Stromal cell of bone marrow (primary cell): ENCODE results near the gene TMEM108.

Experiments
- DNase-seq: peaks from one replicate; pipeline ENCODE4 v3.0.0-alpha.2; 2012; ENCODE audit warnings: low read depth

TMEM108 gene

DNA sequence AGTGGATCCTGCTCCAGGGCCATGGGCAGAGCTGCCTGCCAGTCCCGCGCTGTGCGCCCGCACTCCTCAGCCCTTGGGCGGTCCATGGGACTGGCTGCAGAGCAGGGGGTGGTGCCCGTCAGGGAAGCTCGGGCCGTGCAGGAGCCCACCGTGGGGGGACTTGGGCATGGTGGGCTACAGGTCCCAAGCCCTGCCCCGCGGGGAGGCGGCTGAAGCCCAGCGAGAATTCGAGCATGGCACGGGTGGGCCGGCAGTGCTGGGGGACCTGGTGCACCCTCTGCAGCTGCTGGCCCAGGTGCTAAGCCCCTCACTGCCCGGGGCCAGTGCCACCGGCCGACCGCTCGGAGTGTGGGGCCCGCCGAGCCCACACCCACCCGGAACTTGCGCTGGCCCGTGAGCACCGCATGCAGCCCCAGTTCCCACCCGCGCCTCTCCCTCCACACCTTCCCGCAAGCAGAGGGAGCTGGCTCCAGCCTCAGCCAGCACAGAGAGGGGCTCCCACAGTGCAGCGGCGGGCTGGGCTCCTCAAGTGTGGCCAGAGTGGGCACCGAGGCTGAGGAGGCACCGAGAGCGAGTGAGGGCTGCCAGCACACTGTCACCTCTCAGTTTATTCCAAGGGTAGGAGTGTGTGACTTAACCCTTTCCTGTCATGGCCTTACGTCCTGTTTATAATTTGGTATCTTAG, 129.3 kb downstream of the TMEM108 start:
- DNase-seq = no peak

DNA sequence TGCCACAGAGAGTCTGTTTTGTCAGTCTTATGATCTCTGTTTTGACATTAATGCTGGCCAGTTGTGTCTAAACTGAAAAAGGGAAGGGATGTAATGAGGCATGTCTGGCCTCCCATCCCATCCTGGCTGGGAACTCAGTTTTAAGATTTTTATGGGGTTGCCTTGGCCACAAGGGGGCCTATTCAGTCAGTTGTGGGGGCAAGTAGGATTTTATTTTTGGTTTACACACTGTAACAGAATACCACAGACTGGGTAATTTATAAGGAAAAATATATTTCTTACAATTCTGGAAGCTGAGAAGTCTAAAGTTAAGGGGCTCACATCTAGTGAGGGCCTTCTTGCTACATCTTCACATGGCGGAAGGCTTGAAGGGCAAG, 129.8 kb downstream of the TMEM108 start:
- no peak for DNase-seq

DNA sequence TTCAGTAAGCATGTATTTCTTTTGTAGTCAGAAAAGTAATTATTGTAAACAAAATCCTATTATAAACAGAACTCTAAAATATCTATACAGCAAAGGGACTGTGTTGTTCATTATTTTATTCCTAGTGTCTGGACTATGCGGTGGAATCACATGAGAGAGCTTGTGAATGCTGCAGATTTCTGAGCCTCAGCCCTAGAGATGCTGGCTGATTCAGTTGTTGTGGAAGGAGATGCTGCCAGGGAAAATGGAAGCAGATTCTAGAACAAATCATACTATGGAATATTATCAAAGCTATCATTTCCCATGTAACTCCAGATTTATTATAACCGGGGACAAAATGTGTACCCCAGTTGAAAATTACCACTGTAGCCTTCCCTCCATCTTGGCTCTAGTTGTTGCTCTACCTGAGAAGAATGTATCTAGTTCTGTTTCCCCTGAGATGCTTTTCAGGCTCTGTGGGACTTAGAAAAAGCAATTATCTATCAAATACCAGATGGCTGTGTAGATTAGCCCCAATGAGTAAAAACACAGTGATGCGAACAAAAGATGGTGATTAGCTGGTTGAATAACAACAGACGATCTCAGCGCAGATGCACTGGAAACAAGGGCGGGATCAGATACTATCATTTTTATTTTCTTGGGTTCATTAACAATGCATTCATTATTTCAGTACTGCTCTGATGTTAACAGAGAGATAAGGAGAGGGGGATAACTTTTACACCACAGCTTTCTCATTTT, 131.3 kb downstream of the TMEM108 start:
- no peak for DNase-seq

DNA sequence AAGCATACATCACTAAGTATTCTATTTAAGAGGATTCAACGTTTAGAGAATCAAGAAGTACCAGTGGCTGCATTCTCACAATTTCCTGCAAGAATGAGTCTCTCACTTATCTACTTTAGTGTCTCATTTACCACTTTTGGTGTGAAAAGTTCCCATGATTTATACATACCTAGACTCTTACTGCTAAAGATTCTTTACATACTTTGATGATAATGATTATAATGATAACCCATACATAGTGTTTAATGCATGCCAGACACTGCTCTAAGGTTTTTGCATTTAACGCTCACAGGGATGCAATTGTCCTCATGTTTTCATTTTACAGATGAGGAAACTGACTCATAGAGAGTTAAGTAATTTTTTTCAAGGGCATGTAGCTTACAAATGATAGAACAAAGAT, 133.6 kb downstream of the TMEM108 start:
- DNase-seq = no peak

DNA sequence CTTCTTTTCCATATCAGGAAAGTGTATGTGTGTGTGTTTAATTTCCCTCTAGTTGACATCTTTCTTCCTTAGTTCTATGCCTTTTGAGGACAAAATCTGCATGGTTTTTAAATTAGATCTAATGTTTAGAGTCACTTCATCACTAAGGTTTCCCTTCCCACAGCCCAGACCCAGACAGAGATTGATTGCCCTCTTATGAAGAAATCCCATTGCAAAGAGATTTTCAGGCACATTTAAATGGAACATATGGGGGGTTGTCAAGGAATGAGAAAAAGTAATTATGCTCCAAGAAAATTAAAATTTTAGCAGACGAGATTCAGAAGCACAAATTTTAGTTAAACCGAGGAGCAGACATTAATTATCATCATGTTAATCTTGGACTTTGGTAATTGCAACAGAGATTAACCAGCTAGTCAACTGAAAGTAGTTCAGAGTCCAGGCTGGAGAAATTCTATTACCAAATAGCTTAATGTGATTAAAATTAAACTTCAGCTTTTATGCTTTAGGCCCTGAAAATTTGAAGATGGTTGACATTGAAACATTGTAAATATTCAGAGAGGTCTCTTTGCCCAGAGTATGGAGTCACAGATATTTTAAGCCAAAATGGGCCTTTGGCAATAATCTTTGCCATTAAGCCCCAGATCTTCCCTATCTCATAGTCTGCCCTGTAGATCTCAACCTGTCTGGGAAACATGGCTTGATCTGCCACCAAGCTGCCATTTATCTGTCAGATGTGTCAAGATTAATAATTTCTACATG, 143.4 kb downstream of the TMEM108 start:
- DNase-seq = no peak

DNA sequence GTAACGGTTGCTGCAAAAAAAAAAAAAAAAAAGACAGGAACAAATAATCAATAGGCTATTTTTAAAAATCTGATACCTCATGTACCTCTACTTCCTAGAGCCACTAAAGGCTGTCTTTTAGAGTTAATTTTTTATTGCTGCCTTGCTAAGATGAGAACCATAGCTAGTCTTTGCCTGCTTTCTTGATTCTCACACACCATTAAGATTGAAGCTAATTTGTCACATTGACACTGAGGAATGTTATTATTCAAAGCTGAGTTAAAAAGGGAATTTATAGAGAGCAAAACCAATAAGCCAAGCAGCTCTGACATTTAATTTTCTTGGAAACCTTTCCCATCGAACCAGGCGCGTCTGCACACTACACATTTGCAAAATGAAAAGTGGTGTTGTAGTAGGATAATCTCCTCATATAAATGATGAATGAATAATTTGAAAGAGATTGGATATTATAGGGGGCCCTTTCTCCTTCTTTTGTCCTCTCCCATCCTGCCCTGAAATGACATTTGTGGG, 149.7 kb downstream of the TMEM108 start:
- no peak for DNase-seq

DNA sequence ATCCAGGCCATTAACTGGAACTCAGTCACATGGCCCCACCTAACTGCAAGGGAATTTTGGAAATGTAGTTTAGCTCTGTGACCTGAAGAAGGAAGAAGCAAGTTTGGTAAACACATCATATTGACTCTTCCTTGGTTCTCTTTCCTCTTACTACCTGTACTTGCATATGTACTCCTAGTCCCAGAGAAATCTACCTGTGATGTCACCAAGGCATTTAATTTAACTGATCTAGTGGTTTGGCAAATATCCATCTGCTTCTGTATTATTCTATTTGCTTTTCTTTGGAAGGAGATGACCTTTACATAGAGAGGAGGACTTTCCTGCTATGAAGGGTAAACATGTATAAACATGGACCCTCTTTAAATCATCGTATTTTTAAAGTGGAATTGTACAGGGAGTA, 150.8 kb downstream of the TMEM108 start:
- no peak for DNase-seq

DNA sequence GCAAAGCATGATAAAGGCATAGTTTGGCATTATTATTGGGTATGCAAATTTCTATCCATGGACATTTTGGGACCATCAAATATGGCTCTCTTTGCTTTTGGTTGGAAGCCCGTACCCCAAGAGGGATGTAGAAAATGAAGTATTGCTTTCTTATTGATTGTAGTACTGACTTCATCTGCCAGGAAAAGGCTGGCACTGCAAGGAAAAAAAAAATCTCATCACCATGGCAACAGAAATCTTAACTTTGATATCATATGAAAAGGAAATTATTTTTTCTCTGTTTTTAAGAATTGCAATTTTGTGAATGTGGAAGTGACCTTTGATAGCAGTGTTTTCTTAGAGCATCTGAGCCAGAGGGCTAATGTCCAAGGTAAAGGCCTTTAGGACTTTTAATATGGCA, 151.7 kb downstream of the TMEM108 start:
- no peak for DNase-seq

DNA sequence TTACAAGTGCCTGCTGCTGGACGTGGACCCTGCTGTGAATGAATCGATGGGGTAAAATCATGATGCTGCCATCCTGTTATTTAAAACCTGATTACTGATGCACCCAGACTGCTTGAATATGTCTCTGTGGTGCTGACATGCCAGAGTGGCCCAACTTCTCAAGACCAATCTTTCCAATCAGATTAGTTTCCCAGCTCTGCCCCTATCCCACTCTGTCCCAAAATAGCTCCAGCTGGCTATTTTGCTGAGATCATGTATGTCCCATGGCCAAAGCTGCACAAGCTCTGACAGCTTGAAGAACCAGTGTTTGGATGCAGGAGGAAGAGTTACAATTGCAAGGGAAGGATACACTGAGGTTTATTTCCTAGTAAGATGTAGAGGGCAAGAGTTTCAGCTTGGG, 153.6 kb downstream of the TMEM108 start:
- DNase-seq = no peak

DNA sequence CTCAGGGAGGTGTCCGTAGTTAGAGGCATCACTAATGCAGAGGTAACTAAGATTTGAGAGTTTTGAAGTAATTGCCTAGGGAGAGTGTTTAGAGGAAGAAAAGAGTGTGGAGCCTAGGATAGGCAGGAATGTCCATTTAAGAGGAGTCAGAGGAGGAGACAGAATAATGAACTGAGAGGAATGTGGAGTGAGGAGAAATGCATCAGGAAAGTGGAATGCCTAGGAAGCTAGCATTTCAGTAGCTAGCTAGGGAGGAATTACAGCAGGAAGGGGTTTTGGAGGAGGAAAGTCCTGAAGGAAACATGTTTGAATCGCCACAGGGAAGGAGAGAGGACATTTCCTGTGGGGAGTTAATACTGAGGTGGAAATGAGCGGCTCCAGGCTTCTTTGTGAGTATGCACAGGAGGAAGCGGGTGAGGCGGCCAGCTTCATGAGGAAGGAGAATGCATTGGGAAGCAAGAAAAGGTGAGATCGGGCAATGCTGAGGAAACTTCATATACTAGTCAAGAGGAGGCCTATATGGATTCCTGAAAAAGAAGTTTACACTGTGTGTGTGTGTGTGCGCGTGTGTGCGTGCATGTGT, 154.3 kb downstream of the TMEM108 start:
- no peak for DNase-seq

DNA sequence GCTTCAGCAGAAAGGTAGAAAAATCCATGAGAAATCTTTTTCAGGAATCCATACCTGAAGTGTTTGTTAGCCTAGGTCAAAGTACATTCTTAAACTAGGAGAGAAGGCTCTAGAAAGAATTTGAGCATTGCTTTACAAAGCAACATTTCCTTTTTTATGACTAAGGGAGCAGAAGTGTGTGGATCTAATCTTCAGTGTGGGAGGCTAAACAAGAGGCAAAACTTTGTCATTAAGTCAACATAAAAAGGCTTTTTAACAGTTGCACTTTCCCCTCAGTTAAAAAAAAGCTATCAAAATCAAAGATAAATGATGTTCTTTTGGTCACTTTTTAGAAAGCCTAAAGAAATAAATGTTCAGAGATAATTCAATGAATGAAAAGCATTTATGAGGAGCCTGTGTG, 154.8 kb downstream of the TMEM108 start:
- DNase-seq = peak; percentile 6

DNA sequence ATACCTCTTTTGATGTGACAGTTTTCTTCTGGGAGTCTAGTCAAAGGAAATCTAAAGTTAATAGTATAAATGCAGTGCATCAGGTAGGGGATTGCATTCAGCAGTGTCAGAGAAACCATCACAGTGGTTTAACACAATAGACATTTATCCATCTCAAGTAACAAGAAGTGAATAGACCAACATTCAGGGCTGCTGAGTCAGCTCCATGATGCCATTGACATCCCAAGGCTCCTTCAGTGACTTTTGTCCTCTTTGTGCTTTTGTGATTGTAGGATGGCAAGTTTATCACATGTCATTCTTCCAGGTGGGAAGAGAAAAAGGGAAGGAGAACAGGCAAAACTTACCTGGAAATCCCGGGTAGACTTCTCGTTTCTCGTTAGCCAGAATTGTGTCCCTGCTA, 158.3 kb downstream of the TMEM108 start:
- DNase-seq = no peak

DNA sequence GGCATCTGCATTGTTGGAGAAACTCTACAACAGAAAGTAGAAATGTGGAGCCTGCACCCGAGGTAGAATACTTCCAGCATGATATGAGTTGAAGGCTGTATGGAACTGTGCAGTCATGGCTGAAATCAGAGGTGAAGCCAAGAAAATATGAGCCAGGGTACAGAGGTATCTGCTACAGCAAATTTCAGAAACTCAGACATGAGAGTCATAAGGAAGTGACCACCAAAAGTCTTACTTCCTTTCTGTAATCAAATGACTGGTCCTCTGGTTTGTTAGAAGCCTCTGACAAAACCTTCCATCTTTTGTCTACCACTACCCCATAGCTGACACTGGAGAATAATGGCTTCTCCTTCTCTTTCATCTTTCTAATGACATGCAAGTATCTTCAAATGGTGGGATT, 159.4 kb downstream of the TMEM108 start:
- no peak for DNase-seq

DNA sequence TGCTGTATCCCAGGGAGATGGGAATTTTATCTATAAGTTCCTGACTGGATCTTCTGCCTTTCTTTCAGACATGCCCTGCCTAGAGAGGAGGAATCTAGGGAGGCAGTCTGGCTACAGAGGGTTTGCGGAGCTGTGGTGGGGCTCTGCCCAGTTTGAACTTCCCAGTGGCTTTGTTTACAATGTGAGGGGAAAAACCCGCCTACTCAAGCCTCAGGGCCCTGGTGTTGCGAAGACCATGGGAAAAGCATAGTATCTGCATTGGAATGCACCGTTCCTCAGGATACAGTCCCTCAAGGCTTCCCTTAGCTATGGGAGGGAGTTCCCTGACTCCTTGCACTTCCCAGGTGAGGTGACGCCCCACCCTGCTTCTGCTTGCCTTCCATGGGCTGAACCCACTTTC, 168.7 kb downstream of the TMEM108 start:
- DNase-seq = no peak

DNA sequence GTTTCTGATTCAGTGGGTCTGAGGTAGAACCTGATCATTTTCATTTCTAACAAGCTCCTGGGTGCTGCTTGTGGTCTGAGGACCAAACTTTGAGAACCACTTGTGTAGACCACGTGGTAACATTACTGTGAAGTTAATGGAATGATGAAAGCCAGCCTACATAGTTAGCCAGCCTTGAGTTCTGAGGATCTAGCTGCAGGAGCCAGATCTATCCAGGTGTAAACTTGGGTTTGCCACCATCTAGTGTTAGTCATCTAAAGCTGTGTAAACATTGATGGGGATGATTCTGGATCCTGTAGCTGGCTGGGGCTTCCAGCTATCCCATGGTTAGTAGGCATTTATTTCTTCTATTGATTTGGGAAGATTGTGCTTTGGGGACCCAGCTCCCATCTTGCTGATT, 170.0 kb downstream of the TMEM108 start:
- no peak for DNase-seq

DNA sequence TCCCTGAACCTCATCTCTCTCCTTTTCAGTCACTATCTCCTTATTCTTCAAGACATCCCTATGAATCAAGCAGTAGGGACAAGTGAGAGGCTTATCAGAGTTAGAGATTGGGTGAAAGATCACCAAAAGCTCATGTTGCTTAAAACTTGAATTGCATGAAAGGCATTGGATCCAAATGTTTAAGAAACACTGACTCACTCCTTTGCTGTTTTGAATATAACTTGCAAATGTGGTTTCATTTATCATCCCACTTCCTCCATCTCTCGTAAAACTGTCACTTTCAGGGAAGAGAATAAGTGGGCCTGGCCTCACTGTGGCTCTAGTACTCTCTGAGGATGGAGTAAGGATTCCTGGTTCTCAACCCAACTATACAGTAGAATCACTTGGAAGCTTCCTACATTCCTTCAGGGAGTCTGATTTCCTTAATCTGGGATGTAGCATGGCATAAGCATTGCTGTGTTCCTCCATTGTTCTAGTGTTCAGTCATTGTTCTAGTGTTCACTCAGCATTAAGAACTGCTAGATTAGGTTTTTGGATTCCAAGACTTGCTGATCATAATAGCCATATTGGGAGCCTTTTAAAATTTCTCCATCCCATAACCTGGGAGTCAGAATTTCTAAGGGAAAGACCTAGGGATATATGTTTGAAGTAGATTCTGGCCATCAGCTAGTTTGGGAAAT, 171.8 kb downstream of the TMEM108 start:
- DNase-seq = peak; percentile 74

DNA sequence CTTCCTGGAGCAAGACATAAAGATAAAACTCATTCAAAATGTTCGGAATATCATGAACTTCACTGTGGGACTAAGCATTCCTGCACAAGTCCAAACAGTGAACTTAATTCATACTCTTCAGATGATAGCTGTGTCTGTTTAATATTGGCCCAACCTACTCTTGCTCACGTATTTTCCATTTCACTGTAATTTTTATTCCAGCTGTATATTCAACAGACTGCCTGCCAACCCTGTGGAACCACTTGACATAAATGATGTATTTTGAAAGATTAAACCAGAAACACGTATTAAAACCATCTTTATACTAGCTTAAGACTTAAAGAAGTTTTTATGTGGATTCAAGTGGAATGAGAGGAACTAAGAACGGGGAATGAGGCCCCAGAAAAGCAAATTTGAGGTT, 172.5 kb downstream of the TMEM108 start:
- DNase-seq = no peak

DNA sequence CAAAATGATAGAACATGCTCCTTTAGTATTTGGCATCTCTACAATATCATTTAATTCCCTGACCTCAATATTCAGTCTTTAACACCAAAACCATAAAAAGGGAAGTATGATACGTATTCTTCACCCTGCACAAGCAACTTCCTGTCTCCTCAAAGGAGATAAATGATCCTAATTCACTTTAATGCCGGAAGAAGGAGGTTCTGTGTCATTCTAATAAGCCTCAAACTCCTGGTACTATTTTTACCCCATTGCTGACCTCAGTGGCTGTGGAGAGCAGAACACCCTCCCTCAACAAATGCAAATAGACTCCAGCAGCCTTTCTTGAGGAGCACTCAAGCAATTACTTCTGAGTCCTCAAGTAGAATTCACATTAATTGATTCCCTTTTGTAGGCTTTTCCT, 173.3 kb downstream of the TMEM108 start:
- DNase-seq = peak; percentile 5

DNA sequence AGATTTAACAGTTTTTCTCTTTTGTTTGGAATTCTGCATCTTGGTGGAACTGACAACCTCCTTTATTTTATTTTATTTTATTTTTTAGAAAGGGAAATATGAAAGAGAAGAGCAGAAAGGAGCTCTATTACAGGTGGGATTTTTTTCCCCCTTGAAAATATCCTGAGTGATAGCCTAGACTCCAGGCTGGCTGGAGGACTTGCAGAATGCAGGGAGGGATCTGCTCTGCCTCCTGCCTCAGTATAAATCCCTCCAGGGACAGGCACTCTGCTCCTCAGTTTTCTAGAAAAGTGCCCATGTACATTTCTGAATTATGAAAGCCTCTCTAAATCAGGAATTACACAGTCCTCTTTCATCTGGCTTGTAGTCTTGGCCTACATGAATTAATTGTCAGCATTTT, 173.7 kb downstream of the TMEM108 start:
- DNase-seq = no peak

DNA sequence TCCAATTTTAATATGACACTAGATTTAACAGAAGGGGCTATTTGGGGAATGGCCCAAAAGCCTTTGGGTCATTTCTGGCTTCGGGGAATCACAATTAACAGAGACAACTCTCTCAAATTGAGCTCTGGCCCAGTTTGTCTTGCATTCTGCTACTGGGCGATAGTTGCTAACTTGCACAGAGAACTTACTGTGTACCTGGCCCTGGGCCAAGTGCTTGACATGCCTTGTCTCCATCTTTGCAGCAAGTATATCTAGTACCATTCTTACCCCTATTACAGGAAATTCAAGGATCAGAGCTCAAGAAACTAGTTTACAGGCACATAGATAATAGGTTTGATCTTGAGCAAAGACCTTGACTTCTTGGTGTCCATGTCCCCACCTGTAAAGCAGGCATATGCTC, 175.7 kb downstream of the TMEM108 start:
- DNase-seq = no peak

DNA sequence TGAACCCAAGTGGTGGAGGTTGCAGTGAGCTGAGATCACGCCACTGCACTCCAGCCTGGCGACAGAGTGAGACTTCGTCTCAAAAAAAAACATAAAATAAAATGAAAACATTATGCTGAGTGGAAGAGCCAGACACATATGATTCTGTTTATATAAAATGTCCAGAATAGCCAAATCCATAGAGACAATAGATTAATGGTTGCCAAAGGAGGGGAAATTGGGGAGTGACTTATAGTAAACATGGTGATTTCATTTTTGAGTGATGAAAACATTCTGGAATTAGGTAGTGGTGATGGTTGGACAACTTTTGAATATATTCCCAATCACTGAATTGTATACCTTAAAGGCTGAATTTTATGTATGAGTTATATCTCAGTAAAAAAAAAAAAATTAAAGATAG, 189.6 kb downstream of the TMEM108 start:
- no peak for DNase-seq

DNA sequence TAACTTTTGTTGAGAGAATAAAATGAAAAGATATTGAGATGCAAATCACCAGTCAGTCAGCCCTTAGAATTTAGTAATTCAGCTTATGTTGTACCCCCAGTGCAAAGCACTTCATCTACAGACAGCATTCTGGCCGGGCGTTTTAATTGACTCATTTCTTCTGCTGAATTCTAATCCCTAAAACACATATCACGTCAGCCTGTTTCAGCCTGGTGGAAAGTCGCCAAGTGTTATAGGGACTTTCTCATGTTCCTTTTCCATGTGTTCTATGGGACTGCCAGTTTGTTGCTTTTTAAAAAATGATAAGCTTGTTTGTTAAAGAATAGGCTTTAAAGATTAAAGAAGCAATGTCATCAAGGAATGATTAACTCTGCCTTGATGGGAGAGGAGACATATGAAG, 192.0 kb downstream of the TMEM108 start:
- DNase-seq = no peak
